PFSK-1 (cell line): ENCODE data around the gene RPS28.

Experiments
- FOXP2 ChIP-seq: optimal IDR thresholded peaks from 2 replicates; pipeline ENCODE3; 2011; ENCODE audit warnings: borderline replicate concordance, control low read depth, inconsistent platforms; ENCODE audit not compliant: insufficient read depth; ENCODE audit errors: extremely low read length, extremely low read depth
- POLR2AphosphoS5 ChIP-seq: IDR thresholded peaks from 2 replicates; pipeline ENCODE4 v1.6.1; 2012; ENCODE audit warnings: low read depth, mild to moderate bottlenecking, control low read depth, low read length, moderate library complexity
- REST ChIP-seq, 2 experiments: IDR thresholded peaks; 2 replicates each; pipeline versions ENCODE4 v1.6.1 to v1.8.0; 2011 to 2012; ENCODE audit warnings: low read depth in 2 of 2, low read length in 2 of 2, control low read depth in 1 of 2, inconsistent platforms in 1 of 2, mild to moderate bottlenecking in 1 of 2, moderate library complexity in 1 of 2; ENCODE audit not compliant: insufficient read depth in 1 of 2
- SIN3A ChIP-seq: IDR thresholded peaks from 2 replicates; pipeline ENCODE4 v1.6.1; 2012; ENCODE audit warnings: mild to moderate bottlenecking, low read length, moderate library complexity, borderline replicate concordance; ENCODE audit not compliant: insufficient read depth
- TAF1 ChIP-seq: IDR thresholded peaks from 2 replicates; pipeline ENCODE4 v1.6.1; 2012; ENCODE audit warnings: low read length, control low read depth, borderline replicate concordance; ENCODE audit not compliant: insufficient read depth

RPS28 gene

GRCh38 chr19:8325454-8325853, 4.2 kb downstream of the RPS28 start:
- TF ChIP-seq REST (IDR thresholded peaks at IDR 0.05; ENCODE audit: insufficient read depth in 1 of 2, low read depth in 2 of 2, low read length in 2 of 2) (no peak), POLR2AphosphoS5 (no peak), FOXP2 (no peak), SIN3A (no peak), TAF1 (no peak)

GRCh38 chr19:8329996-8330395, 8.7 kb downstream of the RPS28 start:
- TF ChIP-seq SIN3A = no peak

GRCh38 chr19:8331263-8331845, 10.1 kb downstream of the RPS28 start:
- TF ChIP-seq SIN3A = no peak
- TF ChIP-seq TAF1 = no peak
- no peak for TF ChIP-seq REST (IDR thresholded peaks at IDR 0.05; ENCODE audit: insufficient read depth in 1 of 2, low read depth in 2 of 2, low read length in 2 of 2)
- TF ChIP-seq FOXP2 = no peak
- no peak for TF ChIP-seq POLR2AphosphoS5

- TF ChIP-seq REST (IDR thresholded peaks at IDR 0.05; ENCODE audit: insufficient read depth in 1 of 2, low read depth in 2 of 2, low read length in 2 of 2) (no peak), TAF1 (no peak), FOXP2 (no peak), SIN3A (no peak), POLR2AphosphoS5 (no peak)
Measured at GRCh38 chr19:8332976-8333766, 11.9 kb downstream of the RPS28 start.

GRCh38 chr19:8333767-8334457, 12.6 kb downstream of the RPS28 start:
- TF ChIP-seq POLR2AphosphoS5 = no peak
- TF ChIP-seq FOXP2 = no peak
- TF ChIP-seq SIN3A = no peak
- no peak for TF ChIP-seq REST (IDR thresholded peaks at IDR 0.05; ENCODE audit: insufficient read depth in 1 of 2, low read depth in 2 of 2, low read length in 2 of 2)
- no peak for TF ChIP-seq TAF1
